ENCODE measurements around the gene LAMA3.

GRCh38 chr18:23921716-23922285, 232.5 kb downstream of the LAMA3 start:
- TF ChIP-seq, protein P1, sequence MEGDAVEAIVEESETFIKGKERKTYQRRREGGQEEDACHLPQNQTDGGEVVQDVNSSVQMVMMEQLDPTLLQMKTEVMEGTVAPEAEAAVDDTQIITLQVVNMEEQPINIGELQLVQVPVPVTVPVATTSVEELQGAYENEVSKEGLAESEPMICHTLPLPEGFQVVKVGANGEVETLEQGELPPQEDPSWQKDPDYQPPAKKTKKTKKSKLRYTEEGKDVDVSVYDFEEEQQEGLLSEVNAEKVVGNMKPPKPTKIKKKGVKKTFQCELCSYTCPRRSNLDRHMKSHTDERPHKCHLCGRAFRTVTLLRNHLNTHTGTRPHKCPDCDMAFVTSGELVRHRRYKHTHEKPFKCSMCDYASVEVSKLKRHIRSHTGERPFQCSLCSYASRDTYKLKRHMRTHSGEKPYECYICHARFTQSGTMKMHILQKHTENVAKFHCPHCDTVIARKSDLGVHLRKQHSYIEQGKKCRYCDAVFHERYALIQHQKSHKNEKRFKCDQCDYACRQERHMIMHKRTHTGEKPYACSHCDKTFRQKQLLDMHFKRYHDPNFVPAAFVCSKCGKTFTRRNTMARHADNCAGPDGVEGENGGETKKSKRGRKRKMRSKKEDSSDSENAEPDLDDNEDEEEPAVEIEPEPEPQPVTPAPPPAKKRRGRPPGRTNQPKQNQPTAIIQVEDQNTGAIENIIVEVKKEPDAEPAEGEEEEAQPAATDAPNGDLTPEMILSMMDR (IDR thresholded peaks at IDR 0.05), result no peak
- TF ChIP-seq POLR2A (IDR thresholded peaks at IDR 0.05), result no peak

All from Peyer's patch (tissue), 4 donors.